ENCODE data around the gene DET1. TPM values are rescaled to one million over a fixed set of nuclear protein-coding genes. Genes with fewer than 3 reads are reported as not detected.

DET1 gene
- total RNA-seq, 4 donors from 2014 or later, result 4.3 to 12.2 (median 6.7) TPM

DNA sequence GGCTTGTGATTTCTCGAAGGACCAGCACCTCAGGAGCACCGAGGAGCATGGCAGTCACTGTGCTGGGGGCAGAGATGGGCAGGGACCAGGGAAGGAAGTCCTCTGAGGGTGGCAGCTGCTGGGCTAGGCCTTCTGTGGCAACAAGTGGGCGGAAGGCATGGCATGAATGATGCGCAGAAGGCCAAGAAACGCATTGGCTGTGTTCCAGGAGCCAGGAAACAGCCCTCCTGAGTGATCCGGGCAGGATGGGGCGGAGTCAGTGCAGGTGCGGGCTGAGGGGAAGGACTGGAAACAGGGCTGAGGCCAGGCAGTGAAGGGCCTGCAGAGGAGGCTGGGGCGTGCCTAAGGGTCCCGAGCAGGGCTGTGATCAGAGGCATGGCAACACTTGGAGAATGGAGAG, 55.3 kb downstream of the DET1 start:
- 62% methylated on average over 10 of the region's 10 CpGs for WGBS
- Histone ChIP-seq H3K4me1 (no peaks in the 10 kb centered on the region), H3K9me3 (no peaks in the 10 kb centered on the region), H3K27me3 (no peaks in the 10 kb centered on the region), H3K4me3 (no peak overlapping the region), H3K36me3 (peaks cover 6% of the 10 kb centered on the region), H3K27ac (no peak overlapping the region)
- no peak for DNase-seq (ENCODE audit: low spot score in 2 of 2)
- no peak for TF ChIP-seq POLR2A (IDR thresholded peaks at IDR 0.05)
- TF ChIP-seq, protein P1, sequence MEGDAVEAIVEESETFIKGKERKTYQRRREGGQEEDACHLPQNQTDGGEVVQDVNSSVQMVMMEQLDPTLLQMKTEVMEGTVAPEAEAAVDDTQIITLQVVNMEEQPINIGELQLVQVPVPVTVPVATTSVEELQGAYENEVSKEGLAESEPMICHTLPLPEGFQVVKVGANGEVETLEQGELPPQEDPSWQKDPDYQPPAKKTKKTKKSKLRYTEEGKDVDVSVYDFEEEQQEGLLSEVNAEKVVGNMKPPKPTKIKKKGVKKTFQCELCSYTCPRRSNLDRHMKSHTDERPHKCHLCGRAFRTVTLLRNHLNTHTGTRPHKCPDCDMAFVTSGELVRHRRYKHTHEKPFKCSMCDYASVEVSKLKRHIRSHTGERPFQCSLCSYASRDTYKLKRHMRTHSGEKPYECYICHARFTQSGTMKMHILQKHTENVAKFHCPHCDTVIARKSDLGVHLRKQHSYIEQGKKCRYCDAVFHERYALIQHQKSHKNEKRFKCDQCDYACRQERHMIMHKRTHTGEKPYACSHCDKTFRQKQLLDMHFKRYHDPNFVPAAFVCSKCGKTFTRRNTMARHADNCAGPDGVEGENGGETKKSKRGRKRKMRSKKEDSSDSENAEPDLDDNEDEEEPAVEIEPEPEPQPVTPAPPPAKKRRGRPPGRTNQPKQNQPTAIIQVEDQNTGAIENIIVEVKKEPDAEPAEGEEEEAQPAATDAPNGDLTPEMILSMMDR (IDR thresholded peaks at IDR 0.05), result no peak

DNA sequence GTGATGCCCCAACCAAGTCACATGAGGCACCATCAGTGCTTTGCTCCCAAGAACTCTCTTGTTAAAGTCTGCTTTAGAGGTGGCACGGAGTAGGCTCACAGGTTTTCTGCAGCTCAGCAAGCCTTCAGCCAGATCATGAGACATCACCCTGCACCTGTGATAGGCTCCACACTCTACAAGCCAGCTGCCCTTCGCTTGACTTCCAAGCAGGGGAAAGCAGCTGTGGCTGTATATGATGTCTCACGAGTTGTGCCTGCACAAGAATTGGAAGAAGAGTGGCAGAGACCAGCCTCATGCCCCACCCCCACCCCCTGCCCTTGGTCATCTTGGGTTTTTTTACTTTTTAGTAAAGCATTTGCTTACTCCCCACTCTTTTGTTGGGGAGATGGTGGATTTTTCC, 56.4 kb downstream of the DET1 start:
- H3K9me3 ChIP-seq, result no peaks in the 10 kb centered on the region
- H3K4me1 ChIP-seq, result no peaks in the 10 kb centered on the region
- no peaks in the 10 kb centered on the region for H3K27me3 ChIP-seq
- DNase-seq (ENCODE audit: low spot score in 2 of 2), result no peak
- WGBS, result 82% methylated on average over 3 of the region's 3 CpGs
- TF ChIP-seq POLR2A (IDR thresholded peaks at IDR 0.05) (no peak), EP300 (IDR thresholded peaks at IDR 0.05) (no peak), POLR2AphosphoS5 (IDR thresholded peaks at IDR 0.05) (no peak)
- TF ChIP-seq, protein P1 (IDR thresholded peaks at IDR 0.05), result no peak
- peaks cover 6% of the 10 kb centered on the region for H3K36me3 ChIP-seq
- H3K4me3 ChIP-seq, result no peak overlapping the region
- H3K27ac ChIP-seq, result no peak overlapping the region

DNA sequence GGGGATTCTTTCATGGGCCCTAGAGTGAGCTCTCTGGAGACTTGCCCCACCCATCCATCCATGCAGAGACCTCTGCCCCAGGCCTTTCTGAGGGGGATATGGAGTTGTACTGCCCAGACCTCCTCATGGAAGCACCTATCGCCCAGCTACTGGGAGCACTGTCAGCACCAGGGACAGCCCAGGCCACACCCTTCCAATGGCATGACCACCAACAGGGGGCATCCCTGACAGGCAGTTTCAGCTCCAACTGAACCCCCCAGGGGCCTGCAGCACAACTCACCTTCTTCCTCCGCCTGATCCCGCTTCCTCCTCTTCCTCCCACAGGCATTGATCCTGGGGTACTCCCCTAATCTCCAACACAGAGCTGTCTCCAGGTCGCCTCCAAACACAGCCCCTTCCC, 57.2 kb downstream of the DET1 start:
- WGBS, result 78% methylated on average over 4 of the region's 4 CpGs
- TF ChIP-seq POLR2AphosphoS5 (IDR thresholded peaks at IDR 0.05) (no peak), EP300 (IDR thresholded peaks at IDR 0.05) (no peak), POLR2A (IDR thresholded peaks at IDR 0.05) (no peak)
- TF ChIP-seq, protein P1 (IDR thresholded peaks at IDR 0.05), result no peak
- H3K9me3 ChIP-seq, result no peaks in the 10 kb centered on the region

DNA sequence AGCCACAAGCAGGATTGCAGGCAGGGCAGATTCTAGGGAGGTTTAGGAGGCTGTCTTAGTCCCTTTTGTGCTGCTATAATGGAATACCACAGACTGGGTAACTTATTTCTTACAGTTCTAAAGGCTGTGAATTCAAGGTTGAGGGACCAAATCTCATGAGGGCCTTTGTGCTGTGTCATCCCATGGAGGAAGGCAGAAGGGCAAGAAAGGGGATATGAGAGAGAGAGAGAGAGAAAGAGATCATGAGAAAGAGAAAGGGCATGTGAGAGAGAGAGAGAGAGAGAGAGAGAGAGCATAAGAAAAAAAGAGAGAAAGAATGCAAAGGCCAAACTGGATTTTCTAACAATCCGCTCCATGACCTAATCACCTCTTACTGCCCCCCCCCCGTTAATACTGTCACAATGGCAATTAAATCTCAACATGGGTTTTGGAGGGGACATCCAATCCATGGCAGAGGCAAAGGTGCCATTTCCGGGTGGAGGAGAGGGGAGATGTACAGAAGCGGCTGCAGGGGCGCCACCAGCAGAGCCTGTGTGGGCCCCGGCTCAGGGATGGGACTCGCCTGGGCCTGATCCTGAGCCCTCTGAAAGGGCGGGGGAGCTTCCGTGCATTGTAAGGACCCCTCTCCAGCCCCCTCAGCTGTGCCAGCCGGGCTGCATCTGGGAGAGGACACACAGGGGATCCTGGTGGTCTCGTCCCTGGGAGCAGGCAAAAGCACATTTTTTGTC, 58.5 kb downstream of the DET1 start:
- Histone ChIP-seq H3K36me3 (no peaks in the 10 kb centered on the region), H3K4me1 (peaks cover 5% of the 10 kb centered on the region), H3K9me3 (no peaks in the 10 kb centered on the region), H3K27me3 (no peaks in the 10 kb centered on the region), H3K4me3 (no peak overlapping the region), H3K27ac (no peak overlapping the region)
- TF ChIP-seq, protein P1 (IDR thresholded peaks at IDR 0.05), result no peak
- no peak for TF ChIP-seq EP300 (IDR thresholded peaks at IDR 0.05)
- TF ChIP-seq POLR2AphosphoS5 (IDR thresholded peaks at IDR 0.05), result no peak
- no peak for TF ChIP-seq POLR2A (IDR thresholded peaks at IDR 0.05)
- WGBS, result 58% methylated on average over 11 of the region's 11 CpGs
- DNase-seq (ENCODE audit: low spot score in 2 of 2), result no peak

More for the DNA sequence above, 57.2 kb downstream of the DET1 start:
- H3K27me3 ChIP-seq, result no peaks in the 10 kb centered on the region
- H3K4me3 ChIP-seq, result no peak overlapping the region
- peaks cover 6% of the 10 kb centered on the region for H3K36me3 ChIP-seq
- H3K4me1 ChIP-seq, result peaks cover 5% of the 10 kb centered on the region
- H3K27ac ChIP-seq, result no peak overlapping the region
- DNase-seq (ENCODE audit: low spot score in 2 of 2), result no peak

DNA sequence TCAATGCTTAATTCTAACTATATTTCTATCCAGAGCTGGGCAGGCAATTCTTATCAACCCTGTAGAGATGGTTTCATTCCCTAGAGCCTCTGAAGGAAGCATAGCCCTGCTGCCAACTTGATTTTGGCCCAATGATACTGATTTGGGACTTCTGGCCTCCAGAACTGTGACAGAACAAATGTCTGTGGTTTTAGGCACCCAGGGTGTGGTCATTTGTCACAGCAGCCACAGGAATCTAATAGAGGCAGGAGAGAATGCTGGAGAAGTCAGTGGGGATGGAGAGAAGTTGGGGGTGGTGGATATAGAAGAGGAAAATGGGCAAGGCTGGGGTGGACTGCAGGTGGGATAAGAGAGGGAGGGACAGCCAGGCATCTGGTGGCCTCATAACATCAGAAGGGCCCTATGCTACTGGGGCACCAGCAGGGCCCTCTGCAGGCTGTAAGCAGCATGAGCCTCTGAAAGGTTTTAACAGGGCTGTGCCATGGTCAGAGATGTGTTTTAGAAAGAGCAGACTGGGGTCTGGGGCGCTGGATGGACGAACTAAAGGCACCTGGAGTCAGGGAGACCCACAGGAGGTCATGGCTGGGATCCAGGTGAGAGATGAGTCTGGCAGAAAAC, 59.2 kb downstream of the DET1 start:
- whole genome bisulfite sequencing, result 85% methylated on average over 2 of the region's 2 CpGs
- H3K4me1 ChIP-seq, result peaks cover 5% of the 10 kb centered on the region
- no peak overlapping the region for H3K27ac ChIP-seq
- DNase-seq (ENCODE audit: low spot score in 2 of 2), result no peak
- H3K36me3 ChIP-seq, result no peaks in the 10 kb centered on the region
- TF ChIP-seq POLR2A (IDR thresholded peaks at IDR 0.05), result no peak
- TF ChIP-seq, protein P1 (IDR thresholded peaks at IDR 0.05), result no peak
- no peak for TF ChIP-seq POLR2AphosphoS5 (IDR thresholded peaks at IDR 0.05)
- no peak for TF ChIP-seq EP300 (IDR thresholded peaks at IDR 0.05)
- no peak overlapping the region for H3K4me3 ChIP-seq
- no peaks in the 10 kb centered on the region for H3K27me3 ChIP-seq
- H3K9me3 ChIP-seq, result no peaks in the 10 kb centered on the region

All from suprapubic skin (tissue), 4 donors.